ENCODE data around the gene RPUSD1.

GRCh38 chr16:775236-775796, 12.9 kb downstream of the RPUSD1 start:
- no peak for TF ChIP-seq CTCF (IDR thresholded peaks at IDR 0.05)
- no peak for TF ChIP-seq POLR2A (IDR thresholded peaks at IDR 0.05)
